GM12875 (cell line): ENCODE data around the gene CENPO.

Source experiments
- H3K4me3 ChIP-seq: one replicate; pipeline ENCODE4 v1.5.1; 2011; ENCODE audit warnings: low read depth, low read length, control low read depth
- CTCF ChIP-seq: IDR thresholded peaks from 2 replicates; pipeline ENCODE4 v1.5.1; 2011; ENCODE audit warnings: low read depth, mild to moderate bottlenecking, control low read depth, inconsistent platforms, low read length, moderate library complexity, borderline replicate concordance; ENCODE audit not compliant: insufficient read depth

CENPO gene

DNA sequence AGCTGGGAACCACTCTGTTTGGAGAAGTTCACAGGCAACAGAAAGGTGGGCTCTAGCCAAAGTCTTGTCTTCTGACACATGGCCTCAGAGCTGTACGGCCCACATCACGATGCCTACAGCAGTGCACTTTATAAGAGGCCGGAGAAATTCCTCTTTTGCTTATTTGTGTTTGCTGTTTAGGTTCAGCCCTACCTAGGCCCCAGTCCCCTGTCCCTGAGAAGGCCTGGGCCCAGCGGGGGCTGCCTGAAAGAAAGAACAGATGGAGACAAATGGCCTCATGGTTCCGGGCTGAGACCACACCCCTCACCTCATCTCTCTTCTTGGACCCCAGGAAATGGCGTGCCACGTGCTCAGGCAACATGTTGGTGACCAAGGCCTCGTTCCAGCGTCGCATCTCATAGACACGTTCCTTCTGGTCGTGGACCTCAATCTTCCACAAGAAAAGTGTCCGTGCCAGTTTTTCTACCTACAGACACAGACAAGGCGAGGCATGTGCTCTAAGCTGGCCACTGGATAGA, 30.9 kb downstream of the CENPO start:
- H3K4me3 ChIP-seq: no peak overlapping the region
- TF ChIP-seq CTCF: no peak

DNA sequence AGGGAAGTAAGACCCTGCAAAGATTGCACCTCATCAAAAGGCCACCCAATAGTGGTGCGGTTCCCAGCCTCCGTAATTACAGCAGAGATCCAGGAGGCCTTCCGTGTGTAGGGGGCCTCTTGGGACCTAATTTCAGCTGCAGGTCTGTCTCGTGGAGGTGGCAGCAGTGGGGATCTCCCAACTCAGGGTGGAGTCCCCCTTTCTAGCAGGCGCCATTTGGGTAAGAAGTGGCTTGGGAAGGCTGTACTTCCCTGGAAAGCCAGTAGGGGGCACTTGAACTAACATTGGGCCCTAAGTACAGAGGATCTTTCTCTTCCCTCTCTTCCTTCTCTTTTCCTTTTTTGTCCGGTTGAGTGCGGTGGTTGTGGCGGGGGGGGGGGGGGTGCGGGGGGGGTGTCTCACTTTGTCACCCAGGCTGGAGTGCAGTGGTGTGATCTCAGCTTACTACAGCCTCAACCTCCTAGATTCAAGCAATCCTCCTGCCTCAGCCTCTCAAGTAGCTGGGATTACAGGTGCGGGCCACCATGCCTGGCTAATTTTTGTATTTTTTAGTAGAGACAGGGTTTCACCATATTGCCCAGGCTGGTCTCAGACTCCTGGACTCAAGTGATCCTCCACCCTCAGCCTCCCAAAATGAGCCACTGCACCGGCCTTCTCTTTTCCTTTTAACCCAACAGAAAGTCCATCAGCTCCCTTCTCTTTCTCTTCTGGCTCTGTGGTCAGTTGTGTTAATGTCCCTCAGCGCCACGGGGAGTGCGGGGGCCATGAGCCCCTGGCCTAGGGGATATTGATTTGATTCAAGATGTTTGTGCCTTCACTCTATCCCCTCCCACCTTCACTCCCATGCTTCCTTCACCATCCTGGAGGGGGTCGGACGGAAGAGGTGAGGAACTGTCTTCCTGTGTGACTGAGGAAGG, 32.0 kb downstream of the CENPO start:
- H3K4me3 ChIP-seq: no peak overlapping the region
- TF ChIP-seq CTCF: peak; percentile 72; the same call in 1 of the 2 replicates

DNA sequence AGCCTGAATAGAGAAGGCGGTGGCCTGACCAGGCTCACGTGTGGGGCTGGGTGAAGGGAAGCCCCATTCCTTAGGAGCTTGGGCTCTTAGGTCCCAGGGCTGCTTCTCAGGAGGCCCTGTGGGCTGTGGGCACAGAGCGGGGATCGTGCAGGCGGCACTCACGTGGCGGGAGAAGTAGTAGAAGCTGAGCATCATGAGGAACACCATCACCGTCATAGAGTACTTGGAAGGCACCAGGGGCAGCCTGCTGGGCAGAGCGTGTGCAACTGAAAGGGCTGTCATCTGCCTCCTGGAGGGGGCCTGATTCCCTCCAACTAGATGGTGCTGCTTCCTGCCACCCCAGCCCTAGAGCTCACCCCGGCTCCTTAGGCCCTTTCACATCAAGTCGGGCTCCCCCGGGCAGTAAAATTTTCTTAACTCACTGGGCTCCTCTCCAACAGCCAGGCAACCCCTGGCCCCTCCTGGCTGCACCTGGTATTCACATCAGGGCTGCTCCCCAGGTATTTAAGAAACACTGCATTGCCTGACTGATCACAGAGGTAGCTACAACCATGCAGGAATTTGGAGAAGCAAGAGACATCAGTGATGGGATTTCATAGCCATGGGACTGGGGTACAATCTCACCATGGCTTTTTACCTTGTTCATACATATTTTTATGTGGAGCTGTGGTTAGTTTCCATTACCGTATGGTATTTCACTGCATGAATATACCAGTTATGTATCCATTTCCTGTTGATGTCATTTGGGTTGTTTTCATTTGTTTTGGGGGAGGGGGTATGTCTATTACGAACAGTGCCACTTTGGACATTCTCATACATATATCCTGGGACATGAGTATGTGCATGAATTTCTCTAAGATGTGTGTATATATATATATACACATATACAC, 32.9 kb downstream of the CENPO start:
- no peak for TF ChIP-seq CTCF

GRCh38 chr2:24826773-24827145, 33.5 kb downstream of the CENPO start:
- H3K4me3 ChIP-seq: no peak overlapping the region
- no peak for TF ChIP-seq CTCF

More for the DNA sequence above, 32.9 kb downstream of the CENPO start:
- no peak overlapping the region for H3K4me3 ChIP-seq

GRCh38 chr2:24827321-24828237, 34.4 kb downstream of the CENPO start:
- H3K4me3 ChIP-seq: no peak overlapping the region
- peak; percentile 89 for TF ChIP-seq CTCF

DNA sequence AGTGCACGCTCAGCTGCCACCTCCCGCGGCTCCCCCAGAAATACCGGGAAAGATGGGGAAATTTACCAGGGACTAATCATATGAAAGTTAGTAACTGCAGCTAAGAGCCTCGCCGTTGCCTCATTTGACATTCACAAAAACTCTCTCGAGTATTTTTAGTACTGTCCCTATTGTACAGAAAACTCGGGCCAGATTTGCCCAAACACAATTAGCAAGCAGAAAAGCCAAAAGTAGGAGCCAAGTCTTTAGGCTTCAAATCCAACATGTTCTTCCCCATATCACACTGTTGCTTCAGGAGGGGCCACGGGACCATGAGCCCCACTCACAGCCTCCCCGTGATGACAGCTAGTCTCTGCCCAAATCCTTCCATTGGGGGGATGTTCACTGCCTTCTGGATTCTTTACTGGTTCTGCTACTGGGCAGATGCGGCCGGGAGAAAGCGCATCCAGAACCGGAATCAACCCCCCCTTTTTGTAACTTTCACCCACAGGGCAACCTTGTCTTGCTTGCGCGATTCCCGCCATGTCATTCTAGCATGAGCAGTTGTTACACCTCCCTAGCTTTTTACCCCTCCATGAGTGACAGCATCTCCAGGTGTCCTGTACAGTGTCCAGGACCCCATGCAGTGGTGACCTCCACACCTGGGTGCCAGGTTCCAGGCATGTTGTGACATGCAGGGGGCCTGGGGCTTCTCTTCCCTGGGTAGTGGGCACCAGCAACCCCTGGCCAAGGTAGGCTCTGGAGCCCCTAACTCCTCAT, 35.2 kb downstream of the CENPO start:
- TF ChIP-seq CTCF: no peak
- no peak overlapping the region for H3K4me3 ChIP-seq
